ENCODE measurements around the gene DCP2.

DCP2 gene

GRCh38 chr5:112967520-112968083, 9.0 kb upstream of the DCP2 start:
- DNase-seq (ENCODE audit: low spot score) = no peak

- no peak for DNase-seq (ENCODE audit: low spot score)
Observed at GRCh38 chr5:112968411-112969106, 8.0 kb upstream of the DCP2 start.

- DNase-seq (ENCODE audit: low spot score) = no peak
Observed at GRCh38 chr5:112971276-112971675, 5.3 kb upstream of the DCP2 start.

GRCh38 chr5:112973036-112973435, 3.6 kb upstream of the DCP2 start:
- DNase-seq (ENCODE audit: low spot score) = no peak

GRCh38 chr5:112973904-112974303, 2.7 kb upstream of the DCP2 start:
- DNase-seq (ENCODE audit: low spot score) = no peak

GRCh38 chr5:112974901-112975300, 1.7 kb upstream of the DCP2 start:
- DNase-seq (ENCODE audit: low spot score) = no peak

GRCh38 chr5:112975721-112976431, 722 bp upstream of the DCP2 start:
- DNase-seq (ENCODE audit: low spot score) = no peak

GRCh38 chr5:112977440-112977861, 853 bp downstream of the DCP2 start:
- DNase-seq (ENCODE audit: low spot score) = no peak

GRCh38 chr5:112978836-112979235, 2.2 kb downstream of the DCP2 start:
- no peak for DNase-seq (ENCODE audit: low spot score)

GRCh38 chr5:112979723-112980122, 3.1 kb downstream of the DCP2 start:
- DNase-seq (ENCODE audit: low spot score) = no peak

- no peak for DNase-seq (ENCODE audit: low spot score)
Observed at GRCh38 chr5:112983363-112983762, 6.8 kb downstream of the DCP2 start.

GRCh38 chr5:112986224-112986623, 9.6 kb downstream of the DCP2 start:
- no peak for DNase-seq (ENCODE audit: low spot score)

- DNase-seq (ENCODE audit: low spot score) = peak; percentile 78
Observed at GRCh38 chr5:112995764-112996618, 19.4 kb downstream of the DCP2 start.

GRCh38 chr5:112996830-112997374, 20.3 kb downstream of the DCP2 start:
- DNase-seq (ENCODE audit: low spot score) = no peak

- DNase-seq (ENCODE audit: low spot score) = no peak
Observed at GRCh38 chr5:112998296-112998695, 21.7 kb downstream of the DCP2 start.

- no peak for DNase-seq (ENCODE audit: low spot score)
Observed at GRCh38 chr5:113000466-113000865, 23.9 kb downstream of the DCP2 start.

GRCh38 chr5:113002423-113002822, 25.8 kb downstream of the DCP2 start:
- DNase-seq (ENCODE audit: low spot score) = no peak

- no peak for DNase-seq (ENCODE audit: low spot score)
Observed at GRCh38 chr5:113003763-113004162, 27.2 kb downstream of the DCP2 start.

GRCh38 chr5:113005454-113005853, 28.9 kb downstream of the DCP2 start:
- no peak for DNase-seq (ENCODE audit: low spot score)

- no peak for DNase-seq (ENCODE audit: low spot score)
Observed at GRCh38 chr5:113017881-113018635, 41.5 kb downstream of the DCP2 start.

Data from AG20443 (cell line).